ENCODE data around the gene SPECC1. TPM values are rescaled to one million over a fixed set of nuclear protein-coding genes. Genes with fewer than 3 reads are reported as not detected.

Gene SPECC1
- total RNA-seq, 1 experiment from 2014 or later, result 55.3 TPM

DNA sequence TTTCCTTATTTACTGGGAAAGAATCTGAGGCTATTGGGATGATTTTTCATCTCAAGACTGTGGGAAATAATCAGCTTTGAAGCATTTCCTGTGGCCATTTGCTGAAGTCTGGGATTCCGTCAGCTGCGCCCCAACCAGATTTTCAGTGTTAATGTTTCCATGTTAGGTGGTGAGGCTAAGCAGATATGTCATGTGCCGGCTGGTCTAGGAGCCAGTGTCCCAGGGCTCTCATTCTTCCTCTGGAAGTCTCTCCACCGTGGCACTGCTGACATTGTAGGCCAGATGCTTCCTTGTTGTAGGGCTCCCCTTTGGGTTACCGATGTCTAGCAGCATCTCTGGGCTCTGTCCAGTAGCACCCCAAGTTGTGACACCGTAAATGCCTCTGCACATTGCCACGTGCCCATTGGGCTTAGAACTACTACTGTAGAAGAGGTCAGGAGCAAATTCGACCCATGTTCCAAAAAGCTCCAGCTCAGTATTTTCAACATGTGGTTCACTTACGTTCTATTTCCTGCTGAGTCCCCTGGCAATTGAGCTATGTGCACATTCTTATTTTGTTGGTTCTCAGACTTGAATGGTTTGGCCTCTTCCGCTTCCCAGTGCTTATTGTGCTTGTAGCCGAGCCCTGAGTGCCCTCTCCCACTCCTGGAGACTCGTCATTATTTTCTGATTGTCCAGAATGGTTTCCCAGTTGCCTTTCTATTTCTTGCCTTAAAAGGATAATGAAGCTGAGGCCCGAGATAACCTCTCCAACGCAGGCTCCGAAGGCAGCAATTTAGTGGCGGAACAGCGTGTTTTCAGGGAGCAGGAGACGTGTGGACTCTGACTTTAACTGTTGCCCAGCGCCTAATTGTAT, 82.2 kb downstream of the SPECC1 start:
- intact Hi-C loops (cut with micrococcal nuclease), result no loop called here
- Mint-ChIP-seq H3K4me3 (ENCODE audit: unreplicated experiment) (no peak overlapping the region), H3K36me3 (ENCODE audit: insufficient read depth, unreplicated experiment) (no peaks in the 10 kb centered on the region), H3K4me1 (ENCODE audit: insufficient read depth, unreplicated experiment) (no peaks in the 10 kb centered on the region), H3K27ac (ENCODE audit: low read depth, unreplicated experiment) (no peak overlapping the region), H3K9me3 (ENCODE audit: unreplicated experiment) (no peaks in the 10 kb centered on the region), H3K27me3 (ENCODE audit: insufficient read depth, unreplicated experiment) (no peaks in the 10 kb centered on the region)
- TF ChIP-seq, protein P1, sequence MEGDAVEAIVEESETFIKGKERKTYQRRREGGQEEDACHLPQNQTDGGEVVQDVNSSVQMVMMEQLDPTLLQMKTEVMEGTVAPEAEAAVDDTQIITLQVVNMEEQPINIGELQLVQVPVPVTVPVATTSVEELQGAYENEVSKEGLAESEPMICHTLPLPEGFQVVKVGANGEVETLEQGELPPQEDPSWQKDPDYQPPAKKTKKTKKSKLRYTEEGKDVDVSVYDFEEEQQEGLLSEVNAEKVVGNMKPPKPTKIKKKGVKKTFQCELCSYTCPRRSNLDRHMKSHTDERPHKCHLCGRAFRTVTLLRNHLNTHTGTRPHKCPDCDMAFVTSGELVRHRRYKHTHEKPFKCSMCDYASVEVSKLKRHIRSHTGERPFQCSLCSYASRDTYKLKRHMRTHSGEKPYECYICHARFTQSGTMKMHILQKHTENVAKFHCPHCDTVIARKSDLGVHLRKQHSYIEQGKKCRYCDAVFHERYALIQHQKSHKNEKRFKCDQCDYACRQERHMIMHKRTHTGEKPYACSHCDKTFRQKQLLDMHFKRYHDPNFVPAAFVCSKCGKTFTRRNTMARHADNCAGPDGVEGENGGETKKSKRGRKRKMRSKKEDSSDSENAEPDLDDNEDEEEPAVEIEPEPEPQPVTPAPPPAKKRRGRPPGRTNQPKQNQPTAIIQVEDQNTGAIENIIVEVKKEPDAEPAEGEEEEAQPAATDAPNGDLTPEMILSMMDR (IDR thresholded peaks at IDR 0.05; ENCODE audit: unreplicated experiment), result no peak
- ChIA-PET CTCF (interaction anchor here (0.6 to 0.8 kb wide), 3 partner anchors 81 to 98 kb away, joined by 3 to 4 read pairs (median 3); no protein-coding TSS in a partner anchor), POLR2A (no interaction called here)
- no TSS peak for BruUV-seq (replicated peaks)
- DNase-seq (ENCODE audit: unreplicated experiment), result no peak

DNA sequence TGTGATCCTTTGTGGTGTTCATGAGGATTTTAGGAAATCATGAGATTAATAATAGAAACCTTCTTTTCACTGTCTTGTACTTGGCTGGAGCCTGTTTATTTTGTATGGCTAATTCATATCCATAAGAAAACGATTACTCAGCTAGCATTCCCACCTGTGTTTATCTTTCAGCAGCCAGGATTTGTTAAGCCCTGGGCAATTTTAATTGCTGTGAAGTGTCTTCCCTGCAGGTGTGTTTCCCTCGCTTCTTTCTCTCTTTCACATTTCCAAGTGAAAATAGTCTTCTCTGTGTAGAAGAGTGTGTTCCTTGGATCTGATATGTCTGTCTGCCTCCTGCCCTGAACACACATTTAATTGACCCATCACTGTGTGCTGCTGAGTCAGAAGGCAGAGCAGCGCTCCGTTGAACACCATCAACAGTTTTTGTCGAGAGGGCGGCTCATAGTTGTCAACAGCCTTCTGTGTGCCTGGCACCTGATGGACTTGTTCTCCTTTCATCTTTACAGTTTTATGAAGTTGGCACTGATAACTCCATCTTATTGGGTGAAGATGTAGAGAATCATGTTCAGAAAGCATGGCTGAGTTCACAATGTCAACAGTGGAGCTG, 83.2 kb downstream of the SPECC1 start:
- Mint-ChIP-seq H3K36me3 (ENCODE audit: insufficient read depth, unreplicated experiment) (no peaks in the 10 kb centered on the region), H3K4me3 (ENCODE audit: unreplicated experiment) (no peak overlapping the region), H3K4me1 (ENCODE audit: insufficient read depth, unreplicated experiment) (no peaks in the 10 kb centered on the region), H3K9me3 (ENCODE audit: unreplicated experiment) (no peaks in the 10 kb centered on the region), H3K27me3 (ENCODE audit: insufficient read depth, unreplicated experiment) (no peaks in the 10 kb centered on the region), H3K27ac (ENCODE audit: low read depth, unreplicated experiment) (no peak overlapping the region)
- intact Hi-C loops (cut with micrococcal nuclease), result no loop called here
- TF ChIP-seq, protein P1 (IDR thresholded peaks at IDR 0.05; ENCODE audit: unreplicated experiment), result no peak
- no peak for DNase-seq (ENCODE audit: unreplicated experiment)
- ChIA-PET POLR2A (no interaction called here), CTCF (interaction anchor here (0.8 kb wide), 1 partner anchor 83 kb away, joined by 3 read pairs; no protein-coding TSS in a partner anchor)
- BruUV-seq (replicated peaks), result no TSS peak

DNA sequence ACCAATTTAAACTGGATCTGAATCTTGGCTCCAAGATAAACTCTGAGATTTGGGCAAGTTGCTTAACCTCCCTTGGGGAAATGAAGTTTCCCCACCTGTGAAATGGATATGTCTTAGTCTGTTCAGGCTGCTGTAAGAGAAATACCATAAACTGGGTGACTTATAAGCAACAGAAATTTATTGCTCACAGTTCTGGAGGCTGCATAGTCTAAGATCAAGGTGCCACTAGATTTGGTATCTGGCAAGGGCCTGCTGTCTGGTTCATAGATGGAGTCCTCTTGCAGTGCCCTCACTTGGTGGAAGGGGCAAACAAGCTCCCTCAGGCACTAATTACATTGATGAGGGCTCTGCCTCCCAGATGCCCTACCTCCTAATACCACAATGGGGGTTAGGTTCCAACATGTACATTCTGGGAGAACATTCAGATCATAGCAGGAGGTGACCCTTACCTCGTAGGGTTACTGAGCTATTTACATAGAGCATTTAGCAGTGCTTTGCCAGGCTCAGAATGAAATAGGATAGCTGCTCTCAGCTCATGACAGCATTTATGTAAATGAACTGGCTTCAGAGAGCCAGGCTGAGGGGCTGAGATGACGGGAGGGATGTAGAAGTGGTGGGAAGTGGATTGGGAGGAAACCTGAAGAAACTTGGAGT, 83.9 kb downstream of the SPECC1 start:
- intact Hi-C loops (cut with micrococcal nuclease), result no loop called here
- Mint-ChIP-seq H3K27ac (ENCODE audit: low read depth, unreplicated experiment) (no peak overlapping the region), H3K27me3 (ENCODE audit: insufficient read depth, unreplicated experiment) (no peaks in the 10 kb centered on the region), H3K4me3 (ENCODE audit: unreplicated experiment) (no peak overlapping the region), H3K9me3 (ENCODE audit: unreplicated experiment) (no peaks in the 10 kb centered on the region), H3K36me3 (ENCODE audit: insufficient read depth, unreplicated experiment) (no peaks in the 10 kb centered on the region), H3K4me1 (ENCODE audit: insufficient read depth, unreplicated experiment) (no peaks in the 10 kb centered on the region)
- DNase-seq (ENCODE audit: unreplicated experiment), result no peak
- no TSS peak for BruUV-seq (replicated peaks)
- POLR2A ChIA-PET, result no interaction called here
- CTCF ChIA-PET, result interaction anchor here (0.6 kb wide), 2 partner anchors 73 to 96 kb away, joined by 3 read pairs; no protein-coding TSS in a partner anchor
- TF ChIP-seq, protein P1 (IDR thresholded peaks at IDR 0.05; ENCODE audit: unreplicated experiment), result no peak

DNA sequence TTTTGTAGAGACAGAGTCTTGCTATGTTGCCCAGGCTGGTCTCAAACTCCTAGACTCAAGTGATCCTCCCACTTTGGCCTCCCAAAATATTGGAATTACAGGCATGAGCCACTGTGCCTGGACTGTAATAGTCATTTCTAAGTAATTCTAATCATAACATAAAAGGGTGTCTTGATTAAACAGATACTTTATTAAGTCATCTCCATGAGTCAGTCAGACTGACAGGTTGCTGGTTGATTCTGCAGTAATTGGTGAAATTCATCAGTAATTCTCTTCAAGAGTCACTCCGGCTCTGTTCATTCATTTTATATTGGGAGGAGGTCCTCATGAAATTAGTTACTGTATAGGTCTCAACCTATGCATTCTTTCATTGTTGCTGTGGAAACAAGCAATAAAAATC, 85.6 kb downstream of the SPECC1 start:
- no peak for DNase-seq (ENCODE audit: unreplicated experiment)
- Mint-ChIP-seq H3K4me3 (ENCODE audit: unreplicated experiment) (no peak overlapping the region), H3K4me1 (ENCODE audit: insufficient read depth, unreplicated experiment) (no peaks in the 10 kb centered on the region), H3K27me3 (ENCODE audit: insufficient read depth, unreplicated experiment) (no peaks in the 10 kb centered on the region), H3K27ac (ENCODE audit: low read depth, unreplicated experiment) (no peak overlapping the region), H3K36me3 (ENCODE audit: insufficient read depth, unreplicated experiment) (no peaks in the 10 kb centered on the region), H3K9me3 (ENCODE audit: unreplicated experiment) (no peaks in the 10 kb centered on the region)
- TF ChIP-seq, protein P1 (IDR thresholded peaks at IDR 0.05; ENCODE audit: unreplicated experiment), result no peak
- intact Hi-C loops (cut with micrococcal nuclease), result no loop called here
- ChIA-PET POLR2A (no interaction called here), CTCF (interaction anchor here (0.6 kb wide), 1 partner anchor 233 kb away, joined by 3 read pairs; no protein-coding TSS in a partner anchor)
- BruUV-seq (replicated peaks), result no TSS peak
